NK-92 (cell line): ENCODE results near the gene C20orf173.

Experiments
- DNase-seq: peaks from one replicate; lab custom pipeline; 2025; ENCODE audit not compliant: unreplicated experiment; lab: John Stamatoyannopoulos, UW

Gene C20orf173

DNA sequence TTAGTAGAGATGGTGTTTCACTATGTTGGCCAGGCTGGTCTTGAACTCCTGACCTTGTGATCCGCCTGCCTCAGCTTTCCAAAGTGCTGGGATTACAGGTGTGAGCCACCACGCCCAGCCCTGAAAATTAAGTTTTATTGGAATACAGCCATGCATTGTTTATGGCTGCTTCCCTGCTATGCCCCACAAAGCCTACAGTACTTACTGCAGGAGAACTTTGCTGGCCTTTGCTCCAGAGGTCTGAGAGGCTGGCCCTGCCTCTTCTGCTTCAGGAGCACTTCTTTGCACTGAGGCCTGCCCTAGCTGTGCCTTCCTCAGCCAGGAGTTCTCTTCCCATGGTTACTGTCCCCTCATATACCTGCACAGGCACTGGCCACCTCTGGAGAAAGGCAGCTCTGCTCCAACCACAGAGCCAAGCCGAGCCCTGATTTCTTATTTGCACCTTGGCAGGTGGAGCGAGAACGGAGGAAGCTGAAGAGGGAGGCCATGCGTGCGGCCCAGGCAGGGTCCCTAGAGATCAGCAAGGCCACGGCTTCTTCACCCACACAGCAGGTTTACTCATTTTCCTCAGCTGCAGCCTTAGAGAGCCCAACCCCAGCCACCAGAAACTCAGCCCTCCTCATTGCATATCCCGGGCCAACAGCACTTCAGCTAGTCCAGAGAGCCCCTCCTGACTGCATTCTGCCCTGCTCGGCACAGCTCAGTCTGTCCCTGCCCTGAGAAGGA lies 20.8 kb downstream of the C20orf173 start:
- no peak for DNase-seq

DNA sequence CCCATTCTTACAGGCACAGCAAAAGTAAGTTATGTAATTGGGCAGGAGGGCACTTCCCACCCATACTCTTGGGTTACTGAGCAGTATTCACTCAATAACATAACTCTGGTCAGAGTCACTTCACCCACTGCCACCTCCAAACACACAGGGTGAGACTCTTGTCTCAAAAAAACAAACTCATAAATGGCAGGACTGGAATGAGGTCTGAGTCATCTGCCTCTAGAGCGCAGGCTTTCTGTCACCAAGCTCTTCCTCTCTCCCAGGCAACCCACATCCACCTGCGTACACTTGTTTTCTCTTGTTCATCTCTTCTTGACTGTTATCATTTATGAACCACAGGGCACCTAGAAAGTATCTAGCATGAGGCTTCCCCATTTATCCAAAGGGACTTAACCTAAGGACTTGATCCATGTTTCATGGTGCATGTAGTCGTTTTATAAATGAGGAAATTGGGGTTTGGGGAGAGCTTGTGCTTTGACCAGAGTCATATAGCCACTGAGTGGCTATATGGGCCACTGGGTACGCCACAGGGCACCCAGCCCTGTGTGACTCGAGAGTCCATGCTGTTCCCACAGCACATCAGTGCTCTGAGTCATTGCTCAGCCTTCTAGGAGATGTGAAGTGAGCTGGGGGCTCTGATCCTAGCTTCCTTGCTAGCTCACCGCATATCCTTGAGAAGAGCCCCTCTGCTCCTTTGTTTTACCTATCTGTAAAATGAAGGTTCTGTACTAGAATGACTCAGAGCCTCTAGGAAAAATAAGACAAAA lies 22.4 kb downstream of the C20orf173 start:
- no peak for DNase-seq

GRCh38 chr20:35506179-35506578 lies 23.3 kb downstream of the C20orf173 start:
- DNase-seq = no peak

GRCh38 chr20:35504751-35505150 lies 24.7 kb downstream of the C20orf173 start:
- DNase-seq = no peak

DNA sequence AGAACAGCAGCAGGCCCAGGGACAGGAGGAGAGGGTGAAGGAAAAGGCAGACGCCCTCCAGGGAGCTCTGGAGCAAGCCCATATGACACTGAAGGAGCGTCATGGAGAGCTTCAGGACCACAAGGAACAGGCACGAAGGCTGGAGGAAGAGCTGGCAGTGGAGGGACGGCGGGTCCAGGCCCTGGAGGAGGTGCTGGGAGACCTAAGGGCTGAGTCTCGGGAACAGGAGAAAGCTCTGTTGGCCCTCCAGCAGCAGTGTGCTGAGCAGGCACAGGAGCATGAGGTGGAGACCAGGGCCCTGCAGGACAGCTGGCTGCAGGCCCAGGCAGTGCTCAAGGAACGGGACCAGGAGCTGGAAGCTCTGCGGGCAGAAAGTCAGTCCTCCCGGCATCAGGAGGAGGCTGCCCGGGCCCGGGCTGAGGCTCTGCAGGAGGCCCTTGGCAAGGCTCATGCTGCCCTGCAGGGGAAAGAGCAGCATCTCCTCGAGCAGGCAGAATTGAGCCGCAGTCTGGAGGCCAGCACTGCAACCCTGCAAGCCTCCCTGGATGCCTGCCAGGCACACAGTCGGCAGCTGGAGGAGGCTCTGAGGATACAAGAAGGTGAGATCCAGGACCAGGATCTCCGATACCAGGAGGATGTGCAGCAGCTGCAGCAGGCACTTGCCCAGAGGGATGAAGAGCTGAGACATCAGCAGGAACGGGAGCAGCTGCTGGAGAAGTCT lies 25.5 kb downstream of the C20orf173 start:
- DNase-seq = no peak

GRCh38 chr20:35503281-35503680 lies 26.2 kb downstream of the C20orf173 start:
- no peak for DNase-seq

GRCh38 chr20:35502352-35502751 lies 27.1 kb downstream of the C20orf173 start:
- no peak for DNase-seq

DNA sequence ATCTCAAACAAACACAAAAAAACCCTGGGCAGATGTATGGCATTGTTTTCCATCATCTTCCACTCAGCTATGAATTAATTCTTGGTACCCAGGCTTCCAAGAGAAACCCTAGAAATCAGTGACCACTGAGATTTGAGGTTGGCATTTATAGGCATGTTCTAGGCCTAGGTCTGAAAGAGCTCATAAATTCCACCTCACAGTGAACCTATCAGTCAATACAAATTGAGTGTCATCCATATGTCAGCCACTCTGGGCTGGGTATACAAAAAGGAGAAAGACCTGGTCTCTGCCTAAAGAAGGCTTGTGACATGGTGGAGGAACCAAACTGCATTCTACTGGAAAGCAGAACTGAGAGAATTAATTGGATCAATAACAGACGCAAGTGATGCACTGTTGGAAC lies 30.2 kb downstream of the C20orf173 start:
- DNase-seq = no peak

DNA sequence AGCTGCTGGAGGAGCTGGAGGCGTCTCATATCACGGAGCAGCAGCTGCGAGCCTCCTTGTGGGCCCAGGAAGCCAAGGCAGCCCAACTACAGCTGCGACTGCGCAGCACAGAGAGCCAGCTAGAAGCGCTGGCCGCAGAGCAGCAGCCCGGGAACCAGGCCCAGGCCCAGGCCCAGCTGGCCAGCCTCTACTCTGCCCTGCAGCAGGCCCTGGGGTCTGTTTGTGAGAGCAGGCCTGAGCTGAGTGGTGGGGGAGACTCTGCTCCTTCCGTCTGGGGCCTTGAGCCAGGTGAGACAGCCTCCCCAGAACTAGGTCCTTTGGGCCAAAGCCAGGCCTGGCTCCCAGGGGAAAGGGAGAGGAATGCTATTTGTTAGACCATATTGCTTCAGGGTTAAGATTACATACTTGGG lies 31.7 kb downstream of the C20orf173 start:
- DNase-seq = no peak

DNA sequence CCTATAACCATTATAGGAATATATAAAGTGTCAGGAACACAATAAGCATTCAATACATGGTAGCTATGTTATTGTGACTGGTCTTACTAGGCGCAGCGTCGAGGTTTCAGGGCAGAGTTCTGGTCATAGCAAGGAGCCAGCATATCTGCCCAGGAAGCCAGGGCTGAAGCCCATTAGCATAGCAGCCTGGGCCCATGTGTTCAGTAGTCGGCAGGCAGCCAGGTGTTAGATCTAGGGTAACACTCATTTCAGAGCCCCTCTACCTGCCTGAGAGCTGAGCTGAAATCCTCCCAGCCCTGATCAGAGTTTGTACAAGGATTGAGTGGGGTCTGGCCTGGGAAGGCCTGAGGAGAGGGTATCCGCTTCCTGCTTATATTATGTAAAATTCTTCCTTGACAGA lies 32.1 kb downstream of the C20orf173 start:
- no peak for DNase-seq

DNA sequence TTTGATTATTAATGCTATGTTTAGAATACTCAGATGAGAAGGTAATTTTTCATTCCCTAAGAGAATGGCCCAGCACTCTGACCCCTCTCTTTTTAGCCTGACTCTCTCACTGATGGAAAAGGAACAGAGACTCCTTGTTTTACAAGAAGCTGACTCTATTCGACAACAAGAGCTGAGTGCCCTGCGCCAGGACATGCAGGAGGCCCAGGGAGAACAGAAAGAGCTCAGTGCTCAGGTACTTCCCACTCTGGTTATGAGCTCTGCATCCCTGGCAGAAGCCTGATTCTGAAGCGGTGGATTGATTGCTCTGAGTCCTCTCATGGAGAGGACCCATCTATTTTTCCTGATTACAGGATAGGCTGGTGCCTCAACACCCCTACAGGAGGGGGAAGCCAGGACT lies 33.0 kb downstream of the C20orf173 start:
- DNase-seq = no peak

DNA sequence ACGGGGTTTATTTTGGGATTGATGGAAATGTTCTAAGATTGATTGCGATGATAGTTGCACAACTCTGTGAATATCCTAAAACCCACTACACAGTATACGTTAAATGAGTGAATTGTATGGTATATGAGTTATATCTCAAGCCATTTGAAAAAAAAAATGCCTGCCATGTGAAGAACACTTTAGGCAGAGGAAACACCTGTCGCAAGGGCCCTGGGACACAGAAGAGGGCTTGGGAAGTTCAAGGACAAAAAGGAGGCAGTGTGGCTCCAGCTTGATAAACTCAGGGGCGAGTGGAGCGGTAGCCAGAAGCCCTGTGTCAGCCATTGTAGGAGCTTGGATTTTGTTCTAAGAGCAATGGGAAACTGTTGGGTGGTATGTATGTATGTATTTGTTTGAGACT lies 37.1 kb downstream of the C20orf173 start:
- no peak for DNase-seq

GRCh38 chr20:35491823-35492222 lies 37.6 kb downstream of the C20orf173 start:
- DNase-seq = no peak

DNA sequence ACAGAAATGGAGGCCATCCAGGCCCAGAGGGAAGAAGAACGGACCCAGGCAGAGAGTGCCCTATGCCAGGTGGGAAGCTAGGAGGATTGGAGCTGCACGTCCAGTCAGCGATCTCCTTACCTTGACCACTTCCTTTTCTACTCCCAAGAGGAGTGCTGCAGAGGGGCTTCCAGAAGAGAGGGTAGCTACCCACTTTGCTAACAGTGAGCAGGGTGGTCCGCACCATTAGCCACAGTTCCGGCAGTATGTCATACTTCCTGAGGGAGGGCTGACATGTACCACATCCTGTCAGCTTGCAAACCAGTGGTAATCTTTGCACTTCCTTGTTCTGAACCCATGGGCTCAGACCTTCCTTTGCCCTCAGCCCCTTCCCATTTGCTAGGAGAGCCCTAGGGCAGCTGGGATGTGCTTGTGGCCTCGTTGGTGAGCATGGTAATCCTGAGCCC lies 38.7 kb downstream of the C20orf173 start:
- no peak for DNase-seq

- DNase-seq = no peak
These were observed 39.7 kb downstream of the C20orf173 start for GRCh38 chr20:35489717-35490116.

- DNase-seq = no peak
These were observed 42.0 kb downstream of the C20orf173 start for GRCh38 chr20:35487479-35487878.

DNA sequence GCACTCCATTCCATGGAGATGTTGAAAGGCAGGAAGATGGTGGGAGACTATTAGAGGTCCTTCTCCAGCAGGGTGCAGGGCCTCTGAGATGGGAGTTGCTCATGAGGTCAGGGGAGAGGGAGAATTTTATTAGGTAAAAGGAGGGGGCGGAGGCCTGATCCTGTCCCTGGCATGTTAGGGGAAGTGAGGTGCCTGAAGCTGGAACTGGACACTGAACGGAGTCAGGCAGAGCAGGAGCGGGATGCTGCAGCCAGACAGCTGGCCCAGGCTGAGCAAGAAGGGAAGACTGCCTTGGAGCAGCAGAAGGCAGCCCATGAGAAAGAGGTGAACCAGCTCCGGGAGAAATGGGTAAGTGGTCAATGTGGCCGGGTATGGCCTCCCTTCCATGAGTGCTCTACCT lies 49.7 kb downstream of the C20orf173 start:
- DNase-seq = no peak

DNA sequence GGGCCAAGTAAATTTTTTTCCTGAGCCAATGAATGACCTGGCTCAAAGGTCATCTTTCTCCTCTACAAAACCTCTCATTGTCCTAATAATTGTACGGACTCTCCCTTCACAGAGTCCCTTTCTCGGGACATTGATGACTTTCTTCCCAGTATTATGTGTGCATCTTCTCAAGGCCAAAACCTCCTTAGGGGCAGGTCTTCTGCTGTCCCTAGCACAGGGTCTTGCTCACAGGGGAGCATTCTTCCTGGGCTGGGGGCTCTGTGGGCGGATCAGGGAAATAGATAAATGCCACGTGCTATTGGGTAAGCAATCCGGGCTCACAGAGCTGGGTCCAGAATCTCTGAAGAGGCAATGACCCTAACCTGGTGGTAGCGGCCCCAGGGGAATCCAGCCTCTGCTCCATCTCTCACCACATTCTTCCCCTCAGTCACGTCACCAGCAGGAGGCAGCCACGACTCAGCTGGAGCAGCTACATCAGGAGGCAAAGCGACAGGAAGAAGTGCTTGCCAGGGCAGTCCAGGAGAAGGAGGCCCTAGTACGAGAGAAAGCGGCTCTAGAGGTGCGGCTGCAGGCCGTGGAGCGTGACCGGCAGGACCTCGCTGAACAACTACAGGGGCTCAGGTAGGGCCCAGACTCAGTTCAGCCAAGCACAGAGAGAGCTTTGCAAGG lies 50.5 kb downstream of the C20orf173 start:
- no peak for DNase-seq
